ENCODE results near the gene CFDP1. TPM values are rescaled to one million over a fixed set of nuclear protein-coding genes. Genes with fewer than 3 reads are reported as not detected.

The CFDP1 gene
- total RNA-seq, 2 experiments from 2014 or later, result 38.9 to 41.6 TPM

GRCh38 chr16:75326333-75326732 lies 107.0 kb downstream of the CFDP1 start:
- peak; percentile 36 for DNase-seq
- no peak overlapping the region for H3K4me3 Mint-ChIP-seq
- ATAC-seq, result peak; percentile 55
- H3K4me1 Mint-ChIP-seq (ENCODE audit: low read depth), result peaks cover 21% of the 10 kb centered on the region
- peak overlapping the region; percentile 65 for H3K27ac Mint-ChIP-seq
- CTCF ChIA-PET, result interaction anchor here (1.0 to 1.6 kb wide), 2 partner anchors 10 to 59 kb away, joined by 4 to 5 read pairs; no protein-coding TSS in a partner anchor
- peaks cover 1% of the 10 kb centered on the region for H3K27me3 Mint-ChIP-seq (ENCODE audit: low read depth)
- POLR2A ChIA-PET, result no interaction called here
- no peaks in the 10 kb centered on the region for H3K9me3 Mint-ChIP-seq (ENCODE audit: insufficient read depth)
- peaks cover 13% of the 10 kb centered on the region for H3K36me3 Mint-ChIP-seq (ENCODE audit: low read depth)

- DNase-seq, result no peak
- ChIA-PET CTCF (no interaction called here), POLR2A (no interaction called here)
- H3K36me3 Mint-ChIP-seq (ENCODE audit: low read depth), result peaks cover 13% of the 10 kb centered on the region
- no peak overlapping the region for H3K4me3 Mint-ChIP-seq
- ATAC-seq, result no peak
- no peak overlapping the region for H3K27ac Mint-ChIP-seq
- peaks cover 42% of the 10 kb centered on the region for H3K4me1 Mint-ChIP-seq (ENCODE audit: low read depth)
- H3K9me3 Mint-ChIP-seq (ENCODE audit: insufficient read depth), result no peaks in the 10 kb centered on the region
- peaks cover 8% of the 10 kb centered on the region for H3K27me3 Mint-ChIP-seq (ENCODE audit: low read depth)
These were observed 109.4 kb downstream of the CFDP1 start for GRCh38 chr16:75323933-75324332.

GRCh38 chr16:75323198-75323597 lies 110.1 kb downstream of the CFDP1 start:
- ChIA-PET CTCF (no interaction called here), POLR2A (no interaction called here)
- Mint-ChIP-seq H3K9me3 (ENCODE audit: insufficient read depth) (no peaks in the 10 kb centered on the region), H3K27ac (no peak overlapping the region), H3K4me1 (ENCODE audit: low read depth) (peaks cover 44% of the 10 kb centered on the region), H3K4me3 (no peak overlapping the region), H3K36me3 (ENCODE audit: low read depth) (peaks cover 13% of the 10 kb centered on the region), H3K27me3 (ENCODE audit: low read depth) (peaks cover 8% of the 10 kb centered on the region)
- DNase-seq (no peak), ATAC-seq (no peak)

GRCh38 chr16:75322740-75323139 lies 110.6 kb downstream of the CFDP1 start:
- H3K36me3 Mint-ChIP-seq (ENCODE audit: low read depth), result peaks cover 15% of the 10 kb centered on the region
- H3K27me3 Mint-ChIP-seq (ENCODE audit: low read depth), result peaks cover 10% of the 10 kb centered on the region
- DNase-seq (no peak), ATAC-seq (no peak)
- H3K4me3 Mint-ChIP-seq, result no peak overlapping the region
- ChIA-PET CTCF (no interaction called here), POLR2A (no interaction called here)
- H3K4me1 Mint-ChIP-seq (ENCODE audit: low read depth), result peaks cover 44% of the 10 kb centered on the region
- H3K27ac Mint-ChIP-seq, result no peak overlapping the region
- no peaks in the 10 kb centered on the region for H3K9me3 Mint-ChIP-seq (ENCODE audit: insufficient read depth)

DNA sequence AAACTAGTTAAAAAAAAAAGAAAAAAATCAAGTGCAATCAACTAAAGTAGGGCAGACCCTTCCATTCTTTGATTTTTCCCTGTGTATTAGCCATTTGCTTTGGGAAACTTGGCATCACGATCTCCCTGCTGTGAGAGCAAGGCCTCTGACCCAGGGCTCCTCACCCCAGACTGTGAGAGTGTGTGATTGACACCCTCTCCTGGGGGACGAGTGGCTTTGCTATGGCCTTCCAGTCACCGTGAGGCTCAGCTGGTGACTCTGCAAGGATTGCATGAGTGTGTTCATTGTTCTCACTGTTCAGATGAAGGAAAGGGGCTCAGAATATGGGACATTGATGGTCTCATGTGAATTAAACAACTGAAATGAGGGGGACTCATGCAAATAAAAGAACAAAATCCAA lies 112.9 kb downstream of the CFDP1 start:
- H3K27ac Mint-ChIP-seq, result no peak overlapping the region
- H3K4me1 Mint-ChIP-seq (ENCODE audit: low read depth), result peaks cover 33% of the 10 kb centered on the region
- peaks cover 18% of the 10 kb centered on the region for H3K36me3 Mint-ChIP-seq (ENCODE audit: low read depth)
- POLR2A ChIA-PET, result interaction anchor here (0.6 kb wide), 1 partner anchor 209 kb away, joined by 3 read pairs; no protein-coding TSS in a partner anchor
- ATAC-seq (peak; percentile 40), DNase-seq (no peak)
- H3K27me3 Mint-ChIP-seq (ENCODE audit: low read depth), result peaks cover 16% of the 10 kb centered on the region
- H3K9me3 Mint-ChIP-seq (ENCODE audit: insufficient read depth), result no peaks in the 10 kb centered on the region
- no peak overlapping the region for H3K4me3 Mint-ChIP-seq
- CTCF ChIA-PET, result interaction anchor here (1.2 to 1.6 kb wide), 2 partner anchors 10 to 87 kb away, joined by 3 to 5 read pairs; no protein-coding TSS in a partner anchor

DNA sequence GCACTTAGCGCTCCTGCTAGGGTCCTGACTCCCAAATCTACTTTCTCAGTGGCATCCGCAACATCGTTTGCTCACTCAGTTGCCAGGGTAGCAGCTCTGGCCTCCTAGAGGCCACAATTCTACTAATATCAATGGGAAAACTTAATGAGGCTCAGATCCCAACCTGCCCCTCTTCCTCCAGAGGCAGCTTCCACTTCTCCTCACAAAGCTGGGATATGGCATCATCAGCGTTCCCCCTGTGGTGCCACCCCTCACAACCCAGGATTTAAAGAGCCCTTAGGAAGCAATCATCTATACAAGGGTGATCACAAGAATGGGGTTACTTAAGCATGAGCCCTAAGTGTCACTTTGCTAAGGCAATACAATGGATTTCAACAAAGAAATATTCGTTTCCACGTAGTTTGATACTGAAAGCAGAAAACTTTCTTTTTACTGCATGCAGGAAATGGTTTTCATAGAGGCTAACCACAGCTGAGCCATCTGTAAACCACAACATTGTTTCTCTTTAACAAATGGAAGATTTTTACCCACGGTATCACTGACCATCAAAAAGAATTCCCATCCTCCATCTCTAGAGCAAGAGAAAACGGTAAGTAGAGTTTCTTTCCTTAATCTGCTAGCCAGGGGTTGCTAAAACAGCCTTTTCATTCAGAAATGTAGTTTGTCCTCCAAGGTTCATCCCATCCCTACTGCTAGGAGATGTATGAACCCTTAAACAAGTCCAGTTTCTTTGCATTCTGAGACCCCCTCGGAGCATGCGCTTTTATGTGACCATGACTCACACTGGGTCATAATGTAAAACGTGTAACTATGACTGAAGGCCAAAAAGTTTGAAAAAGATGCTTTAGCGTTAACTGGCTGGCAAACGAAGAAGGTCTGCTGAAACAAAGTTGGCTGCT lies 113.5 kb downstream of the CFDP1 start:
- ATAC-seq (peak; percentile 73), DNase-seq (peak; percentile 60)
- POLR2A ChIA-PET, result no interaction called here
- Mint-ChIP-seq H3K9me3 (ENCODE audit: insufficient read depth) (no peaks in the 10 kb centered on the region), H3K4me3 (peak overlapping the region; percentile 48), H3K27me3 (ENCODE audit: low read depth) (peaks cover 16% of the 10 kb centered on the region), H3K36me3 (ENCODE audit: low read depth) (peaks cover 14% of the 10 kb centered on the region), H3K4me1 (ENCODE audit: low read depth) (peaks cover 33% of the 10 kb centered on the region), H3K27ac (no peak overlapping the region)
- CTCF ChIA-PET, result interaction anchor here (1.0 kb wide), 1 partner anchor 83 kb away, joined by 3 read pairs; no protein-coding TSS in a partner anchor

DNA sequence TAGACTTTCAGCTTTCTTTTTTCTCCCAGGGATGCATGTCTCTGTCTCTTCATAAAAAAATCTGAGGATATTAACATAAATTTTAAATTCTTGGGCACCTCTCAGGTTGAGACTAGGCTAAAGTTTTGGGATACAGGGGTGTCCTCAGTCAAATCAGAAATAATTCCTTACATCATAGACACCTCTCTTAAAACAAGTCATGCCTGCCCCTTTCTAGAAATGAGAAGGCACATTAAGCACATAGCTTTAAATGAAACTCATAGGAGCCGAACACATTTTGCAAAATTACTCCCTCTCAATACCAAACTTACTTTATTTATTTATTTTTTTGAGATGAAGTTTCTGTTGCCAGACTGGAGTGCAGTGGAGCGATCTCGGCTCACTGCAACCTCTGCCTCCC lies 114.6 kb downstream of the CFDP1 start:
- no peak for ATAC-seq
- CTCF ChIA-PET, result interaction anchor here (1.0 kb wide), 1 partner anchor 82 kb away, joined by 3 read pairs; no protein-coding TSS in a partner anchor
- no peak overlapping the region for H3K4me3 Mint-ChIP-seq

DNA sequence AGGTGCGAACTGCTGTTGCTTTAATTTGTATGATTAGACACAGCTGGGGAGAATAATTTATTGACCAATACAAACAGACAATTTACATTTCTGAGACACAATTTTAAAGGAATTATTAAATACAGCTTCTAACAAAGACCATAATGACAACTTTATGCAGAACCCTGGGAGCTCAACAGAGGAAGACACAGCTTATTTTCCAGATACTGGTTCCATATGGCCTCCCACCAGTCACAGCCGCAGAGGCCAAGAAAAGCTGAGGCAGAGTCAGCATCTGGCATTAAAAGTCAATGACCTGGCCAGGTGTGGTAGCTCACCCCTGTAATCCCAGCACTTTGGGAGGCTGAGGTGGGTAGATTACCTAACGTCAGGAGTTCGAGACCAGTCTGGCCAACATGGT lies 115.8 kb downstream of the CFDP1 start:
- peaks cover 7% of the 10 kb centered on the region for H3K36me3 Mint-ChIP-seq (ENCODE audit: low read depth)
- peaks cover 26% of the 10 kb centered on the region for H3K4me1 Mint-ChIP-seq (ENCODE audit: low read depth)
- POLR2A ChIA-PET, result no interaction called here
- peaks cover 16% of the 10 kb centered on the region for H3K27me3 Mint-ChIP-seq (ENCODE audit: low read depth)
- no peak overlapping the region for H3K27ac Mint-ChIP-seq
- ATAC-seq (no peak), DNase-seq (no peak)
- no peaks in the 10 kb centered on the region for H3K9me3 Mint-ChIP-seq (ENCODE audit: insufficient read depth)
- no peak overlapping the region for H3K4me3 Mint-ChIP-seq
- CTCF ChIA-PET, result no interaction called here

More for the DNA sequence above, 114.6 kb downstream of the CFDP1 start:
- DNase-seq, result no peak
- Mint-ChIP-seq H3K36me3 (ENCODE audit: low read depth) (peaks cover 8% of the 10 kb centered on the region), H3K9me3 (ENCODE audit: insufficient read depth) (no peaks in the 10 kb centered on the region), H3K27me3 (ENCODE audit: low read depth) (peaks cover 16% of the 10 kb centered on the region), H3K4me1 (ENCODE audit: low read depth) (peaks cover 27% of the 10 kb centered on the region), H3K27ac (no peak overlapping the region)
- POLR2A ChIA-PET, result no interaction called here

DNA sequence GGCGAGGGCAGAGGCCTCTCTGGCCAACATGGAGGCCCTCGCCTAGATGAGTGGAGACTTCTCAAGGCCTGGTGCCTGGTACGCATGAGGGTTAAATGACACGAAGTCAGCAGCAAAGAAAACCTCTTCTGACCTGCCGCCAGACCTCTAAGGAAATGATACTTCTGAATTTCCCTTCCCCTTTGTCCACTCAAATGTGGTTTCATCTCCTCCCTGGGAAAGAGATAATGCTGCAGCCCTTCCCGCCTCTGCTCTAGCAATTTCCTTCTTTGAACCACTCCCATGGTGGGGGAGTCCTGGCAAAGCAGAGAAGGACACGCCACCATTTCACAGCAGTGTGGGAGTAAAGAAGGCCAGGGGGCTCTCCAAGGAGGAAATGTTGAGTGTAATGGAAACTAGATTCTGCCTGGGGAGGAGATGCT lies 116.2 kb downstream of the CFDP1 start:
- Mint-ChIP-seq H3K4me3 (no peak overlapping the region), H3K9me3 (ENCODE audit: insufficient read depth) (no peaks in the 10 kb centered on the region), H3K27me3 (ENCODE audit: low read depth) (peaks cover 16% of the 10 kb centered on the region), H3K36me3 (ENCODE audit: low read depth) (peaks cover 7% of the 10 kb centered on the region), H3K4me1 (ENCODE audit: low read depth) (peaks cover 26% of the 10 kb centered on the region), H3K27ac (no peak overlapping the region)
- CTCF ChIA-PET, result no interaction called here
- POLR2A ChIA-PET, result no interaction called here
- ATAC-seq, result no peak
- no peak for DNase-seq

- CTCF ChIA-PET, result no interaction called here
- Mint-ChIP-seq H3K9me3 (ENCODE audit: insufficient read depth) (no peaks in the 10 kb centered on the region), H3K36me3 (ENCODE audit: low read depth) (peaks cover 7% of the 10 kb centered on the region), H3K4me1 (ENCODE audit: low read depth) (peaks cover 21% of the 10 kb centered on the region), H3K27me3 (ENCODE audit: low read depth) (peaks cover 15% of the 10 kb centered on the region), H3K4me3 (no peak overlapping the region), H3K27ac (no peak overlapping the region)
- ATAC-seq (no peak), DNase-seq (no peak)
- POLR2A ChIA-PET, result no interaction called here
These were observed 117.6 kb downstream of the CFDP1 start for GRCh38 chr16:75315539-75316306.

- Mint-ChIP-seq H3K9me3 (ENCODE audit: insufficient read depth) (no peaks in the 10 kb centered on the region), H3K36me3 (ENCODE audit: low read depth) (peaks cover 5% of the 10 kb centered on the region), H3K4me3 (no peak overlapping the region), H3K27ac (no peak overlapping the region), H3K27me3 (ENCODE audit: low read depth) (peaks cover 17% of the 10 kb centered on the region), H3K4me1 (ENCODE audit: low read depth) (peaks cover 6% of the 10 kb centered on the region)
- POLR2A ChIA-PET, result no interaction called here
- CTCF ChIA-PET, result interaction anchor here (1.9 kb wide), 1 partner anchor 14 kb away, joined by 4 read pairs; no protein-coding TSS in a partner anchor
- ATAC-seq (no peak), DNase-seq (no peak)
These were observed 120.4 kb downstream of the CFDP1 start for GRCh38 chr16:75312875-75313274.

Measured in activated CD8-positive, alpha-beta T cell treated with anti-CD3 and anti-CD28 coated beads, Interleukin-2, amount 10 ng/mL, durations not matched to agents 7 days and 5 days (primary cell).